22Rv1 (cell line): ENCODE results near the gene FILIP1.

Experiments
- CTCF ChIP-seq: fragments of 450-650 bp; IDR thresholded peaks from 2 replicates; pipeline ENCODE4 v1.5.1; 2017; ENCODE audit warnings: mild to moderate bottlenecking
- ZFX ChIP-seq: fragments of 450-650 bp; IDR thresholded peaks from 2 replicates; pipeline ENCODE4 v1.6.1; 2017; ENCODE audit warnings: antibody characterized with exemption, borderline replicate concordance

DNA sequence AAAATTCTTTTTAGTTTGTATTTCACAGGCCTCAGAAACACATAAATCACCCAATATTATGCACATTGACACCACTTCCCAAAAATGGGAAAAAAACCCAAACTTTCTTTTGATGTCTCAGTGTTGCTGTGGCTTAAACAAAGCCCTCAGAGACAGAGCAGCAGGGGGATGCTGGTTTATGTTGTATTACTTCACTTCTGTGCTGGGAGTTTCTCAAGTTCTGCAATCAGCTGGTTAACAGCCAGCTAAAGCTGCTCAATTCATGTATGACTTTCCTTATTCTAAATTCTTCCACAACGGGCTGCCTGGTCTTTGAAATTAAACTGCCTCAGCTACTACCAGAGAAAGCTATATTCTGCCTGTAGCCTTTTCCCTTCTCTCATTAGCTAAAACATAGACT is 5.6 kb downstream of the FILIP1 start:
- TF ChIP-seq CTCF (no peak), ZFX (no peak)
